HFFc6 (cell line): Measurements from ENCODE around the gene PITX2. TPM values are rescaled to one million over a fixed set of nuclear protein-coding genes. Genes with fewer than 3 reads are reported as not detected.

Experiments used
- DNase-seq: peaks from one replicate; pipeline ENCODE4 v3.0.0-alpha.2; 2018
- H3K27ac Mint-ChIP-seq: 2 replicates; pipeline ENCODE4 v1.8.0; 2020; ENCODE audit warnings: mild to moderate bottlenecking, mixed read lengths
- H3K27me3 Mint-ChIP-seq: 2 replicates; pipeline ENCODE4 v1.8.0; 2021; ENCODE audit warnings: mild to moderate bottlenecking, moderate library complexity, mixed read lengths; ENCODE audit not compliant: insufficient read depth
- H3K36me3 Mint-ChIP-seq: 2 replicates; pipeline ENCODE4 v1.8.0; 2021; ENCODE audit warnings: low read depth, mixed read lengths
- H3K4me1 Mint-ChIP-seq: 2 replicates; pipeline ENCODE4 v1.8.0; 2020; ENCODE audit warnings: low read depth, mixed read lengths
- H3K4me3 Mint-ChIP-seq: 2 replicates; pipeline ENCODE4 v1.8.0; 2020; ENCODE audit warnings: mild to moderate bottlenecking, moderate library complexity, mixed read lengths
- H3K9me3 Mint-ChIP-seq: 2 replicates; pipeline ENCODE4 v1.8.0; 2020; ENCODE audit warnings: mild to moderate bottlenecking, mixed read lengths
- CTCF ChIP-seq: fragments of 200-600 bp; sonication (generic); IDR thresholded peaks from 2 replicates; pipeline ENCODE4 v1.5.0; 2021; ENCODE audit warnings: antibody characterized with exemption, mild to moderate bottlenecking
- total RNA-seq, 6 experiments: library from RNA; stranded (reverse); fragmentation: NEBNext Ultra II Directional; extraction: Animal tissue kit (Norgen Biotek cat#: 25700); gene quantifications; 2 replicates in 1 of 6; 3 replicates in 5 of 6; pipeline ENCODE4 v1.2.3, GENCODE V29; 2021

The PITX2 gene
- total RNA-seq, 6 experiments from 2014 or later = 15.9 to 22.8 (median 17.9) TPM

GRCh38 chr4:110624904-110625494 is 2.1 kb upstream of the PITX2 start:
- Mint-ChIP-seq H3K36me3 (peaks cover 8% of the 10 kb centered on the region), H3K9me3 (no peaks in the 10 kb centered on the region), H3K4me1 (peaks cover 73% of the 10 kb centered on the region), H3K4me3 (no peak overlapping the region; the same call in 1 of the 2 replicates), H3K27me3 (peaks cover 18% of the 10 kb centered on the region), H3K27ac (no peak overlapping the region)
- no peak for DNase-seq
- no peak for TF ChIP-seq CTCF

GRCh38 chr4:110624398-110624780 is 1.5 kb upstream of the PITX2 start:
- Mint-ChIP-seq H3K36me3 (peaks cover 14% of the 10 kb centered on the region), H3K27me3 (peaks cover 15% of the 10 kb centered on the region), H3K9me3 (no peaks in the 10 kb centered on the region), H3K27ac (no peak overlapping the region), H3K4me1 (peaks cover 75% of the 10 kb centered on the region), H3K4me3 (no peak overlapping the region; the same call in 1 of the 2 replicates)
- TF ChIP-seq CTCF = no peak
- DNase-seq = no peak

DNA sequence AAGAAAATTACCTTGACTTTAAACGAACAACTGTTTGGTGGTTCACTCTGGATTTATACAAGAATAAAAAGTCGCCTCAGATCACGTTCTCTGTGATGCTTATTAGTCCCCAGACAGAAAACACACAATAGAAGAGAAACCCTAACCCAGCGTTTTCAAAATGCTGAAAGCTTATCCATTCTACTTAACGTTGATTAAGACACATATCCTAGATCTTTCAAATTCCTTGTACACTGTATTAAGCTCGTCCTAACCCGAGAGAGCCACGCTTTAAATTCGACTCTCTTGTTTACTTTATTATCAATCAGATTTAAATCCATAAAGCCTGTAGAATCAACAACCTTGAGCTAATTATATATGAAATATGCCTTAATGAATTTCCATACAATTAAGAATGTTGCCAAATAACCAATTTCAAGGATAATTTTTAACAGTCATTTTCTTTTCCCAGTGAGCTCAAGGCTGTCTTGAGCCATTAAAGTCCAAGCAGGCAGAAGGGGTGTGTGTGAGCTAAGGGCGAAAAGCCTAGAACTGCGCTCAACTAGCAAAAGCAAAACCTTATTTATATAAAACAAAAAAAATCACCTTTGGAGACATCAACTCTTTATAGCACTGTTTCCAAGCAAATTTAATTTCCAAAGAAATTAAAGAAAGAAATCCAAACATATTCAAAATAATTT is 981 bp upstream of the PITX2 start:
- Mint-ChIP-seq H3K27ac (peak overlapping the region; percentile 86), H3K27me3 (peaks cover 11% of the 10 kb centered on the region), H3K4me1 (peaks cover 70% of the 10 kb centered on the region), H3K4me3 (peak overlapping the region; percentile 97), H3K36me3 (peaks cover 19% of the 10 kb centered on the region), H3K9me3 (no peaks in the 10 kb centered on the region)
- TF ChIP-seq CTCF = no peak
- DNase-seq = no peak

- DNase-seq = no peak
- Mint-ChIP-seq H3K36me3 (peaks cover 34% of the 10 kb centered on the region), H3K27ac (peak overlapping the region; percentile 86), H3K9me3 (no peaks in the 10 kb centered on the region), H3K27me3 (peaks cover 5% of the 10 kb centered on the region), H3K4me3 (peak overlapping the region; percentile 97), H3K4me1 (peaks cover 57% of the 10 kb centered on the region)
- TF ChIP-seq CTCF = no peak
Observed at GRCh38 chr4:110621839-110622751, 782 bp downstream of the PITX2 start.

DNA sequence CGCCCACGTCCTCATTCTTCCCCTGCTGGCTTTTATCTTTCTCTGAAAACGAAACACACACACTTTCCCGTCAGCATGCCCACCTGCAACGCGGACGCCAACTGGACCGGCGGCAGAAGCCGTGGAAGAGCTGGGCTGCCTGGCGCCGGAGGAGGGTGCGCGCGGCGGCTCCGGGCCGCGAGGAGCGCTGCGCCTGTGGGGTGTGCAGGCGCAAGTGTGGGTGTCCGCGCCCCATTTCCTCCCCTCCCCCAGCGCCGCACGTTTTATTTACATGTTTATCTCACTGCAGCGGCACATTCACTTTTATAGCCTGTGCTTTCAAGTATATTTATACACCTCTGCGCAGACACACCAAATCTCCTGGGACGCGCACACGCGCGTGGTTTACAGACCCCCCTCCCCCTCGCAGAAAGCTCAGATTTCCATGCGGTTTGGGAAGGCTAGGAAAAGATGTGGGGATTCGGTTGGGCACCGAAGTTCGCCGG is 1.5 kb downstream of the PITX2 start:
- DNase-seq = no peak
- H3K27ac Mint-ChIP-seq = peak overlapping the region; percentile 86
- peak overlapping the region; percentile 97 for H3K4me3 Mint-ChIP-seq

More for the DNA sequence above, 1.5 kb downstream of the PITX2 start:
- Mint-ChIP-seq H3K9me3 (no peaks in the 10 kb centered on the region), H3K27me3 (peaks cover 5% of the 10 kb centered on the region), H3K4me1 (peaks cover 59% of the 10 kb centered on the region), H3K36me3 (peaks cover 38% of the 10 kb centered on the region)
- TF ChIP-seq CTCF = no peak
